OCI-LY3 (cell line): Measurements from ENCODE around the gene TMEM150C.

Experiments
- CTCF ChIP-seq: fragments of 200-600, 300-600 bp; sonication (generic); IDR thresholded peaks from 2 replicates; pipeline ENCODE4 v1.5.1; 2014; ENCODE audit warnings: antibody characterized with exemption, low read length, low read depth
- EZH2phosphoT487 ChIP-seq: fragments of 200-600 bp; shearing (Covaris generic); IDR thresholded peaks from 2 replicates; pipeline ENCODE4 v1.6.1; 2018; ENCODE audit warnings: antibody characterized with exemption, mixed run types, low read depth

DNA sequence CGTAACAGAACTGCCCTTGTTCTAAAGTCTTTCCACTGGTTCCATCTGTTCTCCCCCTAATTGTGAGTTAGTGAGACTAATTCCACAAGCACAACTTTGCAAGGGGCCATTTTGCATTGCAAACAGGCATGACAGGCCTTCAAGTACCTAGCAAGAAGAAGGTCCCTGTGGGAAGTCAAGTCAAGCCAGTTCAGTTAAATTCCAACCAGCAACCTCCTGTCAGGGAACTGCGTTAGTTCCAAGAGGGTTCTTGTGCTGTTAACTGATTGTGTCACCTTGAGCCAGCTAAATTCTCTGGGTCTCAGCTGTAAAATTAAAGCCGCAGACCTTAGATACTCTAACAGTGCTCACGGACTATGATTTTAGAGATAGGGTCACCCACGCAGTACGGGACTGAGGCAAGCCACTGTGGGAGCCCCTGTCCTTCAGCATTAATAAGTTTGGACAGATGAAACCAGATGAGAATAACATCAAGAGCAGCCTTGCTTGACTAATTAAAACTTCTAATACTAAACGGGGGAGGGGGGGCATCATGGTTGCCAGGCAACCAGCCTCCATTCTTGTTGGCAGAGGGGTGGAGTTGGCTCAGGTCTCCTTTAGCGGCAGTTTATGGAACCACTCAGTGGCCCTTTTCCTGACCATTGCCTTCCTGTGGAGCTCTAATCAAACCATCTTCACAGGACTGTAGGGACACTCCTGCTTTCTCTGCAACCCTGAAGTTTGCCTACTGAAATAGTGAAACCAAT is 24.1 kb upstream of the TMEM150C start:
- TF ChIP-seq CTCF (no peak), EZH2phosphoT487 (no peak)
